RPMI7951 (cell line): ENCODE results near the gene ASNS. TPM values are rescaled to one million over a fixed set of nuclear protein-coding genes. Genes with fewer than 3 reads are reported as not detected.
A peak's percentile ranks its signal among the peaks of the same experiment; 100 is the strongest.

Experiments
- DNase-seq: peaks from one replicate; pipeline ENCODE4 v3.0.0-alpha.2; 2012; ENCODE audit warnings: low read depth
- total RNA-seq: library from RNA; depleted of rRNA; stranded (reverse); fragments of >200 nt; shearing (Covaris generic); gene quantifications from 2 replicates; pipeline ENCODE4 v1.2.3, GENCODE V29; 2014; rRNA removed

ASNS gene
- total RNA-seq, 1 experiment from 2014 or later, result 30.9 TPM

DNA sequence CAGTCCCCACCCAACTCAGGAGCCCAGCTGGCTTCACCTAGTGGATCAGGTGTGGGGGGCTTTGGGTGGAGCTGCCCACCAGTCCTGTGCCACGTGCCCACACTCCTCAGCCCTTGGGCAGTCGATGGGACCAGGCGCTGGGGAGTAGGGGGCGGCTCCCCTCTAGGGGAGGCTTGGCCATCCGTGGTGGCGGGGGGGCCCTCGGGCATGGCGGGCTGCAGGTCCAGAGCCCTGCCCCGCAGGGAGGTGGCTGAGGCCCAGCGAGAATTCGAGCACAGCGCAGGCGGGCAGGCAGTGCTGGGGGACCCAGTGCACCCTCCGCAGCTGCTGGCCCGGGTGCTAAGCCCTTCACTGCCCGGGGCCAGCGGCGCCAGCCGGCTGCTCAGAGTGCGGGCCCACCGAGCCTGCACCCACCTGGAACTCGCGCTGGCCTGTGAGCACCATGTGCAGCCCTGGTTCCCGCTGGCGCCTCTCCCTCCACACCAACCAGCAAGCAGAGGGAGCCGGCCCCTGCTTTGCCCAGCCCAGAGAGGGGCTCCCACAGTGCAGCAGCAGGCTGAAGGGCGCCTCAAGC, 29.3 kb downstream of the ASNS start:
- DNase-seq, result no peak

GRCh38 chr7:97842006-97842405, 30.2 kb downstream of the ASNS start:
- DNase-seq, result no peak

DNA sequence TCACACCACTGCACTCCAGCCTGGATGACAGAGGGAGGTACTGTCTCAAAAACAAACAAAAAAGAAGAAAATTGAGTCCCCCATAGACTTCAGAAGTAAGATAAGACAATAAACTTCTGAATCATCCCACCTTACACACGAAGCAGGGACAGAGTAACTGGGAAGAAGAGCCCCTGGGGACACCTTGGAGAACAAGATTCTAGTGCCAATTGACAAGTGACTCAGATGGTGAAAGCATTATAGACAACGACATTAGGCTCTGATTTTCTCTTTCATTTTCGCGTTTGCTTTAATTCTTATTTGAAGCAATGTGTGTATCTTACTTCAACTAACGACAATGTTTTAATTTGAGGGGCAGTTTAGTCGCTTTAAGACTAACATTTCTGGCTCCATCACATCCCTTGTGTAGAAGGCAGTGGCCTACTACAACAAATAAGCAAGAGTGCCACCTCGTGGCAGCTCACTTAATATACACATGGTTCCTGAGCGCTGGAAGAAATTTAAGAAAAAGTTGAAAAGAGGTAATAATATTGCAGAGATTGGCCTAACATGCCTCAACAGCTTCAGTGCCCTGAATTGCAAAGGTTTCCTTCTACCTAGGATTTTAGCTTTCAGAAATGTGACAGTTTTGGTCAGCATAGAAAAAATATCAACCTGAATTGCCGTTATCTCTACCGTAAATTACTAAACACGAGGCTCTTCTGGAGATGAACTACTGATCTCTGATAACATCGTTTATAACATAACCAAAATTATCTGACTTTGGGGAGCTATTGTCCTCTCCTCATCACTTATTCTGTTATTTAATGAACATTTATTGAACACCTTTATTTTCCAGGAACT, 36.7 kb downstream of the ASNS start:
- DNase-seq, result peak; percentile 56

GRCh38 chr7:97819161-97819560, 53.0 kb downstream of the ASNS start:
- no peak for DNase-seq

- DNase-seq, result no peak
These were observed 54.0 kb downstream of the ASNS start for GRCh38 chr7:97818066-97818663.

Other genes starting within 250 kb of the ASNS start
- 20.4 and 26.2 TPM in 2 replicates for gene TAC1, start 140.3 kb downstream of the ASNS start, total RNA-seq
- gene OCM2, start 117.8 kb upstream of the ASNS start, total RNA-seq, result not detected in 2 replicates
- gene LMTK2, start 234.5 kb upstream of the ASNS start, total RNA-seq, result 4.7 and 5.1 TPM in 2 replicates